ENCODE measurements around the gene AUP1.
"Not testable (repeated sequence)": the region's sequence is repeated elsewhere in the genome, so short reads cannot be mapped to it uniquely, and the experiment has no call there.

Gene AUP1

GRCh38 chr2:74529357-74530238, at the start of gene AUP1, which contains the start of gene HTRA2:
AUP1 (minus strand) TSS chr2:74529706; CDS start chr2:74529629, 77 bp downstream.
HTRA2 (plus strand) TSS chr2:74529933; CDS start chr2:74530007, 74 bp downstream.
- DNase-seq (ENCODE audit: low read depth in 1 of 2, low spot score in 1 of 2), result peak; percentile 75 to 93

DNA sequence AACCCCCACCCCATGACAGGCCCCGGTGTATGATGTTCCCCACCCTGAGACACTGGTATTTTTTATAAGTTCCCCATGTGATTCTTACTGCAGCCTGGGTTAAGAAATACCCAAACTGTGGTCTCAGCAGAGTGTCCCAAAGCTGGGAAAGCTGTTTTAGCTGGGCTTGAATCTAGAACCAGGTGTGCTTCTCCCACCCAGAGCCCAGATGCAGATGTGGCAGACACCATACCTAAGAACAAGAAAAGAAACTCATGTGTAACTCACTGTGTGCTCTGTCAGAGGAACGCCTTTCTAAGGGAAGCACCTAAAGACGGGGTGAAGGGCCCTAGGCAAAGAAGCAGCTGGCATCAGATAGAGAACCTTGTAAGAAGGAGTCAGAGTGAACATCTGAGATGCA, 48.9 kb upstream of the AUP1 start:
- DNase-seq (ENCODE audit: low read depth in 1 of 2, low spot score in 1 of 2), result no peak

DNA sequence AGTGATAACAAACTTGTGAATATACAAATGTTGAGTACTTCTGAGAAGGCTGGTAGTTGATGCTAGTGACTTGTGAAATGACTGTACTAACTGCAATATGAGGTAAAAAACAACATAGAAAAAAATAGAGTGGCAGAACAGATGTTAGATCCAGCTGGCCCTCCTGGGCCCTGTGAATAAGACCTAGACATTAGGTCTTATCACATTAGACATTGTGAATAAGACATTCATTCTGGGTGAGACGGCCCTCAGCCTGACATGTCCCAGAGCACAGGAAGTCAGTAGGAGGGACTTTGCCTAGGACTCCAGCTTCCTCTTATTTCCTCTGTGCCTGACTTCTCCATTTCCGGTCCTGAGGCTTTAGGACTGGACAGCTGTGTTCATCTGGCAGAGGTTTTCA, 47.9 kb upstream of the AUP1 start:
- no peak for DNase-seq (ENCODE audit: low read depth in 1 of 2, low spot score in 1 of 2)

- DNase-seq (ENCODE audit: low read depth in 1 of 2, low spot score in 1 of 2), result no peak
Observed at GRCh38 chr2:74576863-74577229, 47.3 kb upstream of the AUP1 start.

DNA sequence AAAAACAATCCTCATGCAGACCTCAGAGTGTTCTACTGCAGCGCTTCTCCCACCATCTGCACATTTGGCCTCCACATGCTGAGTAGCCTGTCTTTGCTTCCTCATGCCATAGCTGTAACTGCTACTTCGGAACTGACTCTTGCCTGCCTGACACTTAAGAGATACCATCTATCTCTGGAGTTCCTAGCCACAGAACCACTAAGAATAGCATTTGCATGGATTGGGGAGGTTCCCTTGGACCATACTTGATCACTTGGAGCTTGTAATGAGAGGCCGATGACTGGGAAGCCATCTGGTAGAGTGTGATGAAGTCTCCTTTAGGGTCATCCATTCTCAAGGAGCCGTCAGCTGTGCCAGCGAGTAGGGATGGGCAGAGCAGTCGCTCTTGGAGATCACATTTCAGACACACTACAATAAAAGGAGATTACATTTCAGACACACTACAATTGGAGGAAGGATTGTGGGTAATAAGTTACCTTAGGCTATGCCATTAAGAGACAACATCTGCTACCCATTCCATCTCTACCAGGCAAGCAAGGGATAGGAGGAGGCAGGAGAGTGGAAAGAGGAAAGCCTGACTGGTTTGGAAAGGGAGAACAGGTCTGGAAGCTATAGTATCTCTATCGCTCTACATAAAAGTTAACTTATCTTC, 46.8 kb upstream of the AUP1 start:
- no peak for DNase-seq (ENCODE audit: low read depth in 1 of 2, low spot score in 1 of 2)

DNA sequence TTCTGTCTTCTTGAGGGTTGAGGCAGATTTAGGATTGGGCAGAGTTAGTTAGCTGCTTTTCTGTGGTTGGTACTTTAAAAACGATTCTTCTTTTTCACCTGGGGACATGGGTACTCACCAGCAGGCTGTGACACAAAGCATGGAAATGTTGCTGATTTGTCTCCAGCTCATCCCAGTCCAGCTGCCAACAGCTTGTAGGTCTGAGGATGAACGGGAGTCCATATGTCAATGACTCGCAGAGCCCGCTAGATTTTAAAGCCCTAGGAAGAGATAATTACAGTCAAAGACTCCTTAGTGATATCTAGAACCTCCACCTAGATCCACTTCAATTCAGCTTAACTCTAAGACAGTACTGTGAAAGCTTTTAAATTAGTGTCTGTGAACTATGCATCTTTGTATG, 45.8 kb upstream of the AUP1 start:
- no peak for DNase-seq (ENCODE audit: low read depth in 1 of 2, low spot score in 1 of 2)

DNA sequence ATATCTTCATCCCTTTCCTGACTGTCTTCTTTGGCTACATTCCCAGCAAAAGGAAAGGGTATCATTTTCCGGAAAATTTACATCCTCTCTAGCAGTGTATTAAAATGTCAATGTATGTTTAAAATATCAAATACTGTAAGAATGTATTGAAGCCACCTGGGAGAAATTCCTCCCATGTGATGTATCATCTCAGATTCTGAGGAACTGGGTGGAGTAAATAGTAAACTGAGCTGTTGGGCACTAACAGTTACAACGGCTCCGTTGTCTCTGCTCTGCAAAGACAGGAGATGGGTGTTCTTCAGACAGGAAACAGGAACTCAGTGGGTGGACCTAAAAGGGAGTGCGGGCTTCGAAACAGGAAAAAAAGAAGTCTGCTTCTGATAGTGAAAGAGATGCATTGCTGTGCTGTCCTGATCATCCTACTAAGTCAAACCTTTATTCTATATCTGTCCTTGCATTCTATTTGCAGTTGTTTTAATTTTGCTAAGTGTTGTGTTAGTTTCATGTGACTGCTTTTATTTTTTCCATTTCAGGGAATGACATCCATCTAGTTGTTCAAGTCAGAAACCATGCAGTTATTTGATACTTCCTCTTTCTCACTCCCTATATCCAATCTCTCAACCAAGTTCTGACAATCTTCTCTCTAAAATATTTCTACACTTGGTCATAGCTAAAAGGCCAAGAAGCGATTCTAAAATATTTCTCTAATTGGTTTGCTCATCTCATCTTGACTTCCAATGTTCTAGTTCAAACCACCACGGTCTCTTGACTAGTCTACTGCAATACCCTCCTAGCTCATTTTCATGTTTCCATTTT, 44.4 kb upstream of the AUP1 start:
- peak in 1 of 2 donors; percentile 30 for DNase-seq (ENCODE audit: low read depth in 1 of 2, low spot score in 1 of 2)

GRCh38 chr2:74572178-74572925, 42.8 kb upstream of the AUP1 start:
- DNase-seq (ENCODE audit: low read depth in 1 of 2, low spot score in 1 of 2), result no peak

DNA sequence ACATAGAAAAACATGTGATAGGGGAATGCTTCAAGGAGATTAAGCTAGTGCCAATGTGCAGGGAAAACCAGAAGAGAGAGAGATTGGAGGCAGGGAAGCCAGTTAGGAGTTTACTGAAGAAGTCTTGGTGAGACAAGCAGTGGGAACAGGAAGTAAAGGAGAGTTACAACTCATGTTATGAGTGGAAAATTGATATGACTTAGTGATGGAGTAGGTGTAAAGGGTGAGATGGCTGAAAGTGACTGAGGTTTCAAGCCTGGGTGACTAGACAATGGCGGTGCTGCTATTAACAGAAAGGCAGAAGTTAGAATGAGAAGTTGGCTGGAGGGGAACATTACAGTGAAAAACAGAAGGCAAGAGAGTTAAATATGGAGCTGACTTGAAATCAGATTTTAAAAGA, 41.6 kb upstream of the AUP1 start:
- no peak for DNase-seq (ENCODE audit: low read depth in 1 of 2, low spot score in 1 of 2)

GRCh38 chr2:74569686-74570085, 40.2 kb upstream of the AUP1 start:
- DNase-seq (ENCODE audit: low read depth in 1 of 2, low spot score in 1 of 2), result no peak

DNA sequence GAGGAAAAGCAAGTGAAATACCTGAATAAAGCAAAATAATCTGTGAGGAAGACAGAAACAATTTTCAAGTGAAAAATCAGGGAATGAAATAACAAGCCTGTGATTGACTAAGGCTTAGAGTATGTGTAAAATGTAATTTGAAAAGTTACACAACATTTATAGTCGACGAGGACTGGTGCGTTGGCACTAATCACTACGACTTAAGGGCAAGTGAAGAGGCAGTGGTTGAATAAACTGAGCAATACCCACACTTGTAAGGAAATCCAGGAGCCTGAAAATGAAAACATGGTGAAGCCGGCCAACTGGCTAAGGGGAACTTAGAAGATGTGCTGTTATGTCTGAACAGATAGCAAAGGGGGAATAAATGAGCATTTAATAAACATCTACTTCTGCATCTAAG, 38.4 kb upstream of the AUP1 start:
- no peak for DNase-seq (ENCODE audit: low read depth in 1 of 2, low spot score in 1 of 2)

DNA sequence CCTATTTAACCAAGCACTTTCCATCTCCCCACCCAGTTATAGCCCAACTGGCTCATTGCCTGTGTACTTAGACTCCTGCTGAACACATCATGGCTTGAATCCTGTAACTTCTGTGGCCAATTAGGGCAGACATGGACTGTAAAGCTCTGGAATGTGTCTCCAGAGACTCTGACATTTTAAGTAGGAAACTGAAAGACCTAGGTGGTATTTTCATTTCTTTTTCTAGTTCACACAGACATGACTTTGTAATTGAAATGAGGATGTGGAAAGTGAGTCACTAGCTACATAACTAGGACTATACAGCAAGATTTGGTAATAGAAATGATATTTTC, 37.2 kb upstream of the AUP1 start:
- no peak for DNase-seq (ENCODE audit: low read depth in 1 of 2, low spot score in 1 of 2)

GRCh38 chr2:74566076-74566753, 36.7 kb upstream of the AUP1 start:
- no peak for DNase-seq (ENCODE audit: low read depth in 1 of 2, low spot score in 1 of 2)

- DNase-seq (ENCODE audit: low read depth in 1 of 2, low spot score in 1 of 2), result no peak
Observed at GRCh38 chr2:74564222-74564621, 34.7 kb upstream of the AUP1 start.

- DNase-seq (ENCODE audit: low read depth in 1 of 2, low spot score in 1 of 2), result no peak
Observed at GRCh38 chr2:74562126-74562775, 32.7 kb upstream of the AUP1 start.

- DNase-seq (ENCODE audit: low read depth in 1 of 2, low spot score in 1 of 2), result not testable (repeated sequence)
Observed at GRCh38 chr2:74561022-74561421, 31.5 kb upstream of the AUP1 start.

DNA sequence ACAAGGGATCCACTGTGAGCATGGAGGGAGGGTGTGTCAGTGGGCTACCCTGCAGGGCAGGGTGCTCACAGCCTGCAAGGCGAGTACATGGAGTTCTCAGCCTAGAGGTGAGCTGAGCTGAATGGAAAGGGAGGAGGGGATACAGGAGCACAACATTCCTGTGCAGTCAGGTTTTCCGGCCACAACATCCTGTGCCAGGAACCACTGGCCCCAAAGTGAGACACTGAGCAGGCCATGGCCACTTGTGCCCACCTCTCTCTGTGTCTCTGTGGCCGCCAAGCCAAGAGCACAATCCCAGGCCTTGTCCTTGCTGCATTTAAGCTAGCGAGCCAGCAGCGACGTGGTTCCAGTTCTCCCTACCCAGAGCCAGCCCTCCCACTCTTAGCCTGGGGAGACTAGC, 31.1 kb upstream of the AUP1 start:
- DNase-seq (ENCODE audit: low read depth in 1 of 2, low spot score in 1 of 2), result no peak

DNA sequence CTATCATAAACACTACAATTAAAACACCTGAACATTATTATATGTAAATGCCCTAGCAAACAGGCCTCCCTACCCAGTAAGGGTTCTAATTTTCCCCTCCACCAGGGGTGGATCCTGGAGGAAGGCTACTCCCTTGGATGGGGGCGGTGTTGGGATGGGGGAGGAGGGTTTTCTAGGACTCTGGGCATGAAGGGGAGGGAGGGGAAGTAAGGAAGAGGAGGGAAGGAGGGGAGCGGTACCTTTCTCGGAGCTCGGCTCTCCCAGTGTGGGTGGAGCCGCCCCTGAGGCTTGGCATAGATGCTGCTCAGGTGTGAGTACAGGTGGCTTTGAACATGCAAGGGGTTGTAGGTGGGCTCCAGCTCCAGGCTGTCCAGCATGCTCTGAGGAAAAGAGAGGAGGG, 30.4 kb upstream of the AUP1 start:
- DNase-seq (ENCODE audit: low read depth in 1 of 2, low spot score in 1 of 2), result no peak

GRCh38 chr2:74558284-74559230, 29.1 kb upstream of the AUP1 start:
- DNase-seq (ENCODE audit: low read depth in 1 of 2, low spot score in 1 of 2), result no peak
